Transverse colon (tissue), 4 donors: ENCODE data around the gene NAA30. TPM values are rescaled to one million over a fixed set of nuclear protein-coding genes. Genes with fewer than 3 reads are reported as not detected.

ENCODE experiments used
- DNase-seq: peaks from one replicate; pipeline ENCODE4 v3.0.0-alpha.2; 2019
- H3K27ac ChIP-seq, 4 donors: fragments of 200-600 bp; sonication (generic); 2 replicates each; pipeline ENCODE4 v1.5.1; 2016 to 2018; ENCODE audit warnings: inconsistent platforms in 4 of 4
- H3K27me3 ChIP-seq: fragments of 200-600 bp; sonication (generic); 2 replicates; pipeline ENCODE4 v1.5.1; 2017; ENCODE audit warnings: inconsistent platforms
- H3K36me3 ChIP-seq, 4 donors: fragments of 200-600 bp; sonication (generic); 2 replicates each; pipeline ENCODE4 v1.5.1; 2017 to 2019; ENCODE audit warnings: inconsistent platforms in 4 of 4
- H3K4me1 ChIP-seq, 4 donors: fragments of 200-600 bp; sonication (generic); 2 replicates each; pipeline ENCODE4 v1.5.1; 2017 to 2020; ENCODE audit warnings: inconsistent platforms in 4 of 4
- H3K4me3 ChIP-seq, 4 donors: fragments of 200-600 bp; sonication (generic); 1 replicate in 1 of 4; 2 replicates in 3 of 4; pipeline versions ENCODE4 v1.5.1 to v1.6.1; 2017 to 2019; ENCODE audit warnings: inconsistent platforms in 4 of 4
- H3K9me3 ChIP-seq, 2 donors: fragments of 200-600 bp; sonication (generic); 2 replicates each; pipeline ENCODE4 v1.5.1; 2017 to 2019; ENCODE audit warnings: inconsistent platforms in 2 of 2
- CTCF ChIP-seq, 5 experiments: fragments of 200-600 bp in 3 of 5; fragments of 450-650 bp in 2 of 5; sonication (generic) in 3 of 5; IDR thresholded peaks; 1 replicate in 2 of 5; 2 replicates in 3 of 5; pipeline ENCODE4 v1.5.1; 2016 to 2017; ENCODE audit warnings: antibody characterized with exemption in 5 of 5, inconsistent platforms in 3 of 5, mild to moderate bottlenecking in 2 of 5, moderate library complexity in 1 of 5
- EP300 ChIP-seq: sonication (generic); formaldehyde crosslinking; IDR thresholded peaks from one replicate; pipeline ENCODE4 v1.6.1; 2017; ENCODE audit warnings: antibody characterized with exemption, low read depth
- POLR2A ChIP-seq: fragments of 450-650 bp; IDR thresholded peaks from one replicate; pipeline ENCODE4 v1.6.1; 2016; ENCODE audit warnings: antibody characterized with exemption, mild to moderate bottlenecking, moderate library complexity
- POLR2AphosphoS5 ChIP-seq, 3 donors: sonication (generic); formaldehyde crosslinking; IDR thresholded peaks; one replicate each; pipeline ENCODE4 v1.6.1; 2016; ENCODE audit warnings: antibody characterized with exemption in 3 of 3
- WGBS, 2 donors: methylation state at CpG; one replicate each; pipeline ENCODE4 v1.1.5; 2018; ENCODE audit warnings: low coverage in 1 of 2; 5-methylcytosine and 5-hydroxymethylcytosine counted together
- in situ Hi-C, 4 donors: fragments of 200-750 bp; cut with MboI; loops; one replicate each; pipeline versions ENCODE4 v1.15.0 to v1.15.1; 2017; ENCODE audit warnings: low sequenced_read_pairs in 3 of 4, low pct_ligation_motif_present in 1 of 4, low pct_unique_long_range_greater_than_20kb in 1 of 4
- intact Hi-C: fragments of 100-400 bp; cut with DNase I; formaldehyde crosslinking; loops from one replicate; pipeline ENCODE4 v1.15.1; 2023; ENCODE audit warnings: low total_unique reads
- total RNA-seq, 4 donors: library from RNA; depleted of rRNA; stranded (reverse); fragments of >200 nt; gene quantifications; one replicate each; pipeline ENCODE4 v1.1.0, GENCODE V29; 2016

The NAA30 gene
- total RNA-seq, 4 donors from 2014 or later, result 4.4 to 16.5 (median 12.0) TPM

- H3K4me1 ChIP-seq, result no peaks in the 10 kb centered on the region
- no peak overlapping the region for H3K4me3 ChIP-seq
- no peak overlapping the region for H3K27ac ChIP-seq
- no peaks in the 10 kb centered on the region for H3K9me3 ChIP-seq
- H3K27me3 ChIP-seq, result no peaks in the 10 kb centered on the region
- TF ChIP-seq EP300 (no peak), POLR2AphosphoS5 (IDR thresholded peaks at IDR 0.05) (no peak), POLR2A (no peak), CTCF (IDR thresholded peaks at IDR 0.05) (no peak)
- in situ Hi-C loops, result no loop called here
- intact Hi-C loops, result no loop called here
- H3K36me3 ChIP-seq, result no peaks in the 10 kb centered on the region
- WGBS, 2 donors, result 72 to 77% methylated on average over 2 to 4 of the region's 4 CpGs
- no peak for DNase-seq
These were observed 28.6 kb downstream of the NAA30 start for GRCh38 chr14:57418999-57419398.

- 41 to 47% methylated on average over 4 of the region's 4 CpGs for WGBS, 2 donors
- Histone ChIP-seq H3K4me1 (no peaks in the 10 kb centered on the region), H3K27me3 (no peaks in the 10 kb centered on the region), H3K9me3 (no peaks in the 10 kb centered on the region), H3K27ac (no peak overlapping the region), H3K4me3 (no peak overlapping the region), H3K36me3 (no peaks in the 10 kb centered on the region)
- TF ChIP-seq CTCF (IDR thresholded peaks at IDR 0.05), result no peak
- no peak for TF ChIP-seq POLR2A
- TF ChIP-seq POLR2AphosphoS5 (IDR thresholded peaks at IDR 0.05), result no peak
- TF ChIP-seq EP300, result no peak
- intact Hi-C loops, result no loop called here
- in situ Hi-C loops, result no loop called here
- DNase-seq, result no peak
These were observed 29.6 kb downstream of the NAA30 start for GRCh38 chr14:57420033-57420432.

DNA sequence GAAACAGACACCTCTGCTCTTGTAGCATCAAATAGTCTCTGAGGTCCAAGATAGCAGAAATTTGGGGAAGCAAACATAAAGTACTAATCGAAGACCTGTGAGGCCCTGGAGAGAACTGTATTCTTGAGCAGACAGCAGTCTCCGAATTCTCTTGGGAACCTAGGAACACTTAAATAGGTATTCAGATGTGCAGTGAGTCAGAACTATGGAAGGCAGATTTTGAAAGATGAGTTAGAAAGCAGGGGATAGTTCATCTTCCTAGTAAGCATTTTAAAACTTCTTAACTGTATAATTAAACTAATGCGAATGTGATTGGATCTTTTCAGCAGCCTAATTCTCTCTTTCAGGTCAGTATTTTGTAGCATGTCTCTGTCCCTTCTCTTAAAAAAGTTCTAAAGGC lies 30.6 kb downstream of the NAA30 start:
- no peaks in the 10 kb centered on the region for H3K9me3 ChIP-seq
- no peak for DNase-seq
- no peak overlapping the region for H3K4me3 ChIP-seq
- WGBS, 2 donors, result 84 to 94% methylated on average over 3 of the region's 3 CpGs
- no peaks in the 10 kb centered on the region for H3K27me3 ChIP-seq
- intact Hi-C loops (no loop called here), in situ Hi-C loops (no loop called here)
- H3K36me3 ChIP-seq, result no peaks in the 10 kb centered on the region
- H3K27ac ChIP-seq, result no peak overlapping the region
- no peak for TF ChIP-seq POLR2AphosphoS5 (IDR thresholded peaks at IDR 0.05)
- no peak for TF ChIP-seq EP300
- no peak for TF ChIP-seq POLR2A
- H3K4me1 ChIP-seq, result no peaks in the 10 kb centered on the region

DNA sequence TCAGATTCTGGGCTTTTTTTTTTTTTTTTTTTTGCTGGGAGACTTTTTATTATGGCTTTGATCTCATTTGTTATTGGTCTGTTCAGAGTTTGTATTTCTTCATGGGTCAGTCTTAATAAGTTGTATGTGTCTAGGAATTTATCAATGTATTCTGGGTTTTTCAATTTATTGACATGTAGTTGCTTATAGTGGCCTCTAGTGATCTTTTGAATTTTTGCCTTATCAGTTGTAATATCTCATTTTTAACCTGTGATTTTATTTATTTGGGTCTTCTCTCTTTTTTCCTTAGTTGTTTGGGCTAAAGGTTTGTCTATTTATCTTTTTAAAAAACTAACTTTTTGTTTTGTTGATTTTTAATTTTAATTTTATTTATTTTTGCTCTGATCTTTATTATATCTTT lies 45.5 kb downstream of the NAA30 start:
- no peak for TF ChIP-seq EP300
- no peak for TF ChIP-seq CTCF (IDR thresholded peaks at IDR 0.05)
- no peak for TF ChIP-seq POLR2A
- TF ChIP-seq POLR2AphosphoS5 (IDR thresholded peaks at IDR 0.05), result no peak
- H3K9me3 ChIP-seq, result no peaks in the 10 kb centered on the region

GRCh38 chr14:57461777-57462320 lies 71.5 kb downstream of the NAA30 start:
- H3K36me3 ChIP-seq, result no peaks in the 10 kb centered on the region
- TF ChIP-seq CTCF (IDR thresholded peaks at IDR 0.05), result no peak
- TF ChIP-seq POLR2A, result no peak
- TF ChIP-seq EP300, result no peak
- no peak for TF ChIP-seq POLR2AphosphoS5 (IDR thresholded peaks at IDR 0.05)
- DNase-seq, result no peak
- no peak overlapping the region for H3K27ac ChIP-seq
- H3K4me1 ChIP-seq, result no peaks in the 10 kb centered on the region
- in situ Hi-C loops, result no loop called here
- 61 to 71% methylated on average over 5 of the region's 5 CpGs for whole genome bisulfite sequencing, 2 donors
- H3K9me3 ChIP-seq, result no peaks in the 10 kb centered on the region
- intact Hi-C loops, result no loop called here
- H3K4me3 ChIP-seq, result no peak overlapping the region
- H3K27me3 ChIP-seq, result no peaks in the 10 kb centered on the region

More for the DNA sequence above, 45.5 kb downstream of the NAA30 start:
- no peak overlapping the region for H3K27ac ChIP-seq
- no peaks in the 10 kb centered on the region for H3K4me1 ChIP-seq
- no peak overlapping the region for H3K4me3 ChIP-seq
- DNase-seq, result no peak
- in situ Hi-C loops (no loop called here), intact Hi-C loops (no loop called here)
- H3K36me3 ChIP-seq, result no peaks in the 10 kb centered on the region
- no peaks in the 10 kb centered on the region for H3K27me3 ChIP-seq
